Vagina (tissue), 2 donors: ENCODE data around the gene KANK4. TPM values are rescaled to one million over a fixed set of nuclear protein-coding genes. Genes with fewer than 3 reads are reported as not detected.

Source experiments
- DNase-seq, 2 donors: peaks; one replicate each; pipeline ENCODE4 v3.0.0-alpha.2; 2017; ENCODE audit errors: extremely low spot score in 2 of 2
- H3K27ac ChIP-seq: fragments of 200-600 bp; sonication (generic); one replicate; pipeline ENCODE4 v1.5.1; 2019
- H3K27me3 ChIP-seq: fragments of 200-600 bp; sonication (generic); one replicate; pipeline ENCODE4 v1.5.1; 2019
- H3K36me3 ChIP-seq, 2 donors: fragments of 200-600 bp; sonication (generic); one replicate each; pipeline ENCODE4 v1.5.1; 2017 to 2019
- H3K4me1 ChIP-seq: fragments of 200-600 bp; sonication (generic); one replicate; pipeline ENCODE4 v1.5.1; 2019
- H3K4me3 ChIP-seq, 2 donors: fragments of 200-600 bp; sonication (generic); 1 replicate in 1 of 2; 2 replicates in 1 of 2; pipeline ENCODE4 v1.5.1; 2016 to 2019
- H3K9me3 ChIP-seq: fragments of 200-600 bp; sonication (generic); one replicate; pipeline ENCODE4 v1.5.1; 2019
- POLR2A ChIP-seq, 2 donors: fragments of 450-650 bp; IDR thresholded peaks; one replicate each; pipeline ENCODE4 v1.6.1; 2017; ENCODE audit warnings: antibody characterized with exemption in 2 of 2, mild to moderate bottlenecking in 2 of 2, moderate library complexity in 2 of 2
- POLR2AphosphoS5 ChIP-seq, 2 donors: sonication (generic); formaldehyde crosslinking; IDR thresholded peaks; one replicate each; pipeline ENCODE4 v1.9.0; 2017; ENCODE audit warnings: antibody characterized with exemption in 2 of 2, mild to moderate bottlenecking in 2 of 2, low read depth in 1 of 2; ENCODE audit not compliant: insufficient read depth in 1 of 2
- intact Hi-C: fragments of 100-400 bp; cut with DNase I; formaldehyde crosslinking; loops from one replicate; pipeline ENCODE4 v1.15.1; 2023
- total RNA-seq: library from RNA; depleted of rRNA; stranded (reverse); fragments of >200 nt; gene quantifications from one replicate; pipeline ENCODE4 v1.2.3, GENCODE V29; 2016
- TF ChIP-seq, protein P1 (sequence below), 3 experiments: fragments of 450-650 bp in 2 of 3; fragments of 200-600 bp in 1 of 3; sonication (generic) in 1 of 3; IDR thresholded peaks; one replicate each; pipeline ENCODE4 v1.5.1; 2017 to 2019; ENCODE audit warnings: antibody characterized with exemption in 3 of 3, mild to moderate bottlenecking in 2 of 3, moderate library complexity in 2 of 3

KANK4 gene
- total RNA-seq, 1 donor from 2014 or later = 1.2 TPM

- TF ChIP-seq POLR2A (IDR thresholded peaks at IDR 0.05) = no peak
- TF ChIP-seq POLR2AphosphoS5 (IDR thresholded peaks at IDR 0.05; ENCODE audit: insufficient read depth in 1 of 2, low read depth in 1 of 2) = no peak
- TF ChIP-seq, protein P1, sequence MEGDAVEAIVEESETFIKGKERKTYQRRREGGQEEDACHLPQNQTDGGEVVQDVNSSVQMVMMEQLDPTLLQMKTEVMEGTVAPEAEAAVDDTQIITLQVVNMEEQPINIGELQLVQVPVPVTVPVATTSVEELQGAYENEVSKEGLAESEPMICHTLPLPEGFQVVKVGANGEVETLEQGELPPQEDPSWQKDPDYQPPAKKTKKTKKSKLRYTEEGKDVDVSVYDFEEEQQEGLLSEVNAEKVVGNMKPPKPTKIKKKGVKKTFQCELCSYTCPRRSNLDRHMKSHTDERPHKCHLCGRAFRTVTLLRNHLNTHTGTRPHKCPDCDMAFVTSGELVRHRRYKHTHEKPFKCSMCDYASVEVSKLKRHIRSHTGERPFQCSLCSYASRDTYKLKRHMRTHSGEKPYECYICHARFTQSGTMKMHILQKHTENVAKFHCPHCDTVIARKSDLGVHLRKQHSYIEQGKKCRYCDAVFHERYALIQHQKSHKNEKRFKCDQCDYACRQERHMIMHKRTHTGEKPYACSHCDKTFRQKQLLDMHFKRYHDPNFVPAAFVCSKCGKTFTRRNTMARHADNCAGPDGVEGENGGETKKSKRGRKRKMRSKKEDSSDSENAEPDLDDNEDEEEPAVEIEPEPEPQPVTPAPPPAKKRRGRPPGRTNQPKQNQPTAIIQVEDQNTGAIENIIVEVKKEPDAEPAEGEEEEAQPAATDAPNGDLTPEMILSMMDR (IDR thresholded peaks at IDR 0.05) = no peak
- Histone ChIP-seq H3K4me1 (no peaks in the 10 kb centered on the region), H3K27ac (no peak overlapping the region), H3K4me3 (no peak overlapping the region), H3K36me3 (no peaks in the 10 kb centered on the region), H3K27me3 (no peaks in the 10 kb centered on the region), H3K9me3 (no peaks in the 10 kb centered on the region)
- no peak for DNase-seq
- intact Hi-C loops = no loop called here
These were observed 6.5 kb downstream of the KANK4 start for GRCh38 chr1:62312698-62313097.

GRCh38 chr1:62311473-62311943, 7.7 kb downstream of the KANK4 start:
- H3K27ac ChIP-seq = no peak overlapping the region
- H3K9me3 ChIP-seq = no peaks in the 10 kb centered on the region
- TF ChIP-seq POLR2AphosphoS5 (IDR thresholded peaks at IDR 0.05; ENCODE audit: insufficient read depth in 1 of 2, low read depth in 1 of 2) = no peak
- no peak for TF ChIP-seq POLR2A (IDR thresholded peaks at IDR 0.05)
- TF ChIP-seq, protein P1 (IDR thresholded peaks at IDR 0.05) = no peak
- no peaks in the 10 kb centered on the region for H3K4me1 ChIP-seq
- H3K36me3 ChIP-seq = no peaks in the 10 kb centered on the region
- H3K4me3 ChIP-seq = no peak overlapping the region
- H3K27me3 ChIP-seq = no peaks in the 10 kb centered on the region
- intact Hi-C loops = no loop called here
- DNase-seq = no peak

GRCh38 chr1:62309906-62310305, 9.3 kb downstream of the KANK4 start:
- intact Hi-C loops = no loop called here
- H3K4me1 ChIP-seq = no peaks in the 10 kb centered on the region
- no peak for TF ChIP-seq POLR2AphosphoS5 (IDR thresholded peaks at IDR 0.05; ENCODE audit: insufficient read depth in 1 of 2, low read depth in 1 of 2)
- TF ChIP-seq POLR2A (IDR thresholded peaks at IDR 0.05) = no peak
- TF ChIP-seq, protein P1 (IDR thresholded peaks at IDR 0.05) = no peak
- no peaks in the 10 kb centered on the region for H3K9me3 ChIP-seq
- no peak for DNase-seq
- H3K27me3 ChIP-seq = no peaks in the 10 kb centered on the region
- no peak overlapping the region for H3K27ac ChIP-seq
- H3K4me3 ChIP-seq = no peak overlapping the region
- no peaks in the 10 kb centered on the region for H3K36me3 ChIP-seq

DNA sequence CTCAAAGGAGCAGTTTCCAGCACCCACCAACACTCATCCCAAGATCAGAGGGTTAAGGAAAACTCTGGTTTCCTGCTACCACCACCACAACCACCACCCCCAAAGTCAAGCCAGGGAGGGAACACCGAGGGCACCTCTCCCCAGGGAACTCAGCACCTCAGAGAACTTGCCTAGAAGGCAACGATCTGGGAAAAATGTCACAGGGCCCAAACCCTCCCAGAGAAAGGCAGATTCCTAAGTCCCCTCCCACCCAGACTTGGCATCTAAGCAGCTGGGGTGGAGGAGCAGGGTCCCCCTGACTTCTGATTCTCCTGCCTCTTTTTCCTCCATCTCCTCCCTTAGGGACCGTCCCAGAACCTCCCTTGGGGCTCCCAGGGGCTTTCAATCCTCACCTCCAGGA, 10.6 kb downstream of the KANK4 start:
- intact Hi-C loops = no loop called here
- no peak for DNase-seq
- no peak for TF ChIP-seq POLR2AphosphoS5 (IDR thresholded peaks at IDR 0.05; ENCODE audit: insufficient read depth in 1 of 2, low read depth in 1 of 2)
- TF ChIP-seq, protein P1 (IDR thresholded peaks at IDR 0.05) = no peak
- TF ChIP-seq POLR2A (IDR thresholded peaks at IDR 0.05) = no peak
- Histone ChIP-seq H3K9me3 (no peaks in the 10 kb centered on the region), H3K4me3 (no peak overlapping the region), H3K36me3 (no peaks in the 10 kb centered on the region), H3K27ac (no peak overlapping the region), H3K4me1 (no peaks in the 10 kb centered on the region), H3K27me3 (no peaks in the 10 kb centered on the region)

DNA sequence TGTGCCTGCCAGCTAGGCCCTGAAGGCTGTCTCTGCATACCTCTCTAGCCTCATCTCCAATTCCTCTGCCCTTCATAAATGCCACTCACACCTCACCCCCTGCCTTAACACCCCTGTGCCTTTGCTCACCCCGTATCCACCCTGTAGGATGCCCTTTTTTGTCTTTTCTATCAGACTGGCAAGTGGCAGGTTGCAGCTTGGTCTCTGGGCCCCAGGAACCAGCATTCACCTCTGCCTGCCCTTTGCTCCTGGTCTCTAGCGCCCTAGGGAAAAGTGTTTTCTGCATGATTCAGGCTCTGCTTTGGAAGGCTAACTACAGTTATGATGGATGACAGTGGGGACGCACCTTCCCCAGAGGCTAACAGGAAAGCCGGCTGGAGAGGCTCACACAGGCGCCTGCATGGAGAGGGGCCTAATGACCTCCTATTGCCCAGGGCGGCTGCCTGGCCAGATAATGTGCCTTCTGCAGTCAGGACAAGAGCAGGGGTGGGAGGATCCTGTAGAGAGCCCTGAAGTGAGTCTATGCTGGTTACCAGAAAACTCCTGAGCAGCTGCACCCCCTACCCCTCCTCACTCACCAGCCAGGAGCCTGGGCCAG, 11.2 kb downstream of the KANK4 start:
- TF ChIP-seq POLR2A (IDR thresholded peaks at IDR 0.05) = no peak
- TF ChIP-seq, protein P1 (IDR thresholded peaks at IDR 0.05) = no peak
- no peak for TF ChIP-seq POLR2AphosphoS5 (IDR thresholded peaks at IDR 0.05; ENCODE audit: insufficient read depth in 1 of 2, low read depth in 1 of 2)
- intact Hi-C loops = no loop called here
- H3K27me3 ChIP-seq = no peaks in the 10 kb centered on the region
- no peak for DNase-seq
- no peaks in the 10 kb centered on the region for H3K4me1 ChIP-seq
- H3K36me3 ChIP-seq = no peaks in the 10 kb centered on the region
- H3K4me3 ChIP-seq = no peak overlapping the region
- H3K9me3 ChIP-seq = no peaks in the 10 kb centered on the region
- no peak overlapping the region for H3K27ac ChIP-seq
